ENCODE results near the gene LIPA. TPM values are rescaled to one million over a fixed set of nuclear protein-coding genes. Genes with fewer than 3 reads are reported as not detected.

LIPA gene
- total and polyA plus RNA-seq, 7 experiments from 2014 or later: 19.9 to 97.8 (median 49.1) TPM

DNA sequence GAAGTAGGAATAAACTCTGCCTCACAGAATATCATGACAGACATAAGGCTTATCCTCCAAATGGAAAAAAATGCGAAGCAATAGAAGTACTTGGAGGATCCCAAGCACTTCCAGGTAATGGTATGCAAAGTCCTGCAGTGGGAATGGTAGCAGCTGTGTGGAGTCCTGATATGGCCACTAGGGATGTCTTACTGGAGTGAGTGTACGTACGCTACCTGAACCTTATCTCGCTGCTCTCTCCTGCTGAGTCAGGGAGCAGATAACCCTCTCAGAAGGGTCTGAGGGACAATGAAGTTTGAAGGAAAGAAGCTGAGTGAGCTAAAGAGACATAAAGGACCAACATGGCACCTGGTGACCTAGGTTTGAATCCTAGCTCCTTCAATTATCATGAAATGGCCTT, 86.7 kb downstream of the LIPA start:
- ATAC-seq (no peak), DNase-seq (no peak)
- H3K4me3 ChIP-seq (ENCODE audit: low read length): no peak overlapping the region
- ChIA-PET POLR2A (no interaction called here), CTCF (no interaction called here)
- Mint-ChIP-seq H3K9me3 (no peaks in the 10 kb centered on the region), H3K36me3 (peaks cover 0 to 6% (median 0%) of the 10 kb centered on the region in 5 donors), H3K4me3 (peak overlapping the region in 1 of 10 donors; percentile 39), H3K27ac (peak overlapping the region in 3 of 9 donors; percentile 54 to 77 (median 65)), H3K4me1 (peaks cover 7 to 25% (median 18%) of the 10 kb centered on the region in 7 donors), H3K27me3 (peaks cover 3 to 57% (median 6%) of the 10 kb centered on the region in 5 donors)
- H3K27ac ChIP-seq (ENCODE audit: low read depth, low read length): no peak overlapping the region
- H3K9me3 ChIP-seq (ENCODE audit: control insufficient read depth in 2 of 3, low read length in 3 of 3): no peaks in the 10 kb centered on the region
- peaks cover 5 to 8% of the 10 kb centered on the region in 2 donors for H3K4me1 ChIP-seq (ENCODE audit: control insufficient read depth in 2 of 2, insufficient read depth in 2 of 2, low read length in 2 of 2)
- no peaks in the 10 kb centered on the region for H3K36me3 ChIP-seq (ENCODE audit: control insufficient read depth in 2 of 3, insufficient read depth in 3 of 3, low read length in 3 of 3)
- no peaks in the 10 kb centered on the region for H3K27me3 ChIP-seq (ENCODE audit: control insufficient read depth in 2 of 2, insufficient read depth in 2 of 2, low read length in 2 of 2)
- intact Hi-C loops (cut with micrococcal nuclease): loop anchor here in 1 of 2 donors (2.0 kb wide), 1 partner anchor 42 kb away; the partner anchor contains the start of gene CH25H

- H3K36me3 ChIP-seq (ENCODE audit: control insufficient read depth in 2 of 3, insufficient read depth in 3 of 3, low read length in 3 of 3): no peaks in the 10 kb centered on the region
- Mint-ChIP-seq H3K4me1 (peaks cover 7 to 25% (median 18%) of the 10 kb centered on the region in 7 donors), H3K27ac (peak overlapping the region; percentile 40 to 86 (median 74)), H3K36me3 (peaks cover 0 to 6% (median 0%) of the 10 kb centered on the region in 5 donors), H3K4me3 (peak overlapping the region; percentile 26 to 83 (median 80)), H3K9me3 (no peaks in the 10 kb centered on the region), H3K27me3 (peaks cover 3 to 55% (median 6%) of the 10 kb centered on the region in 5 donors)
- CTCF ChIA-PET: no interaction called here
- H3K4me1 ChIP-seq (ENCODE audit: control insufficient read depth in 2 of 2, insufficient read depth in 2 of 2, low read length in 2 of 2): peaks cover 5 to 8% of the 10 kb centered on the region in 2 donors
- intact Hi-C loops (cut with micrococcal nuclease): loop anchor here in 1 of 2 donors (2.0 kb wide), 1 partner anchor 43 kb away; the partner anchor contains the start of gene CH25H
- ATAC-seq: peak; percentile 59
- peak in 3 of 9 donors; percentile 4 to 22 (median 8) for DNase-seq
- H3K27me3 ChIP-seq (ENCODE audit: control insufficient read depth in 2 of 2, insufficient read depth in 2 of 2, low read length in 2 of 2): no peaks in the 10 kb centered on the region
- peak overlapping the region; percentile 39 for H3K4me3 ChIP-seq (ENCODE audit: low read length)
- H3K9me3 ChIP-seq (ENCODE audit: control insufficient read depth in 2 of 3, low read length in 3 of 3): no peaks in the 10 kb centered on the region
- POLR2A ChIA-PET: no interaction called here
- H3K27ac ChIP-seq (ENCODE audit: low read depth, low read length): no peak overlapping the region
Measured at GRCh38 chr10:89164080-89164479, 87.5 kb downstream of the LIPA start.

Other genes with a start within 250 kb of the LIPA start
- under 1 TPM in 1 of 5 experiments, not detected in 4; 0.34 TPM for gene CH25H, start 44.5 kb downstream of the LIPA start, total RNA-seq
- under 1 TPM in 1 of 2 donors, not detected in 1; 0.11 TPM for gene CH25H, start 44.5 kb downstream of the LIPA start, polyA plus RNA-seq
- 10 to 100 TPM in 1 of 5 experiments, 1 to 10 TPM in 4; 6.0 to 16.4 (median 8.4) TPM for gene IFIT2, start 50.3 kb upstream of the LIPA start, total RNA-seq
- 1 to 10 TPM; 4.4 to 9.9 TPM for gene IFIT2, start 50.3 kb upstream of the LIPA start, polyA plus RNA-seq
- gene IFIT3, start 76.2 kb upstream of the LIPA start, total RNA-seq: 10 to 100 TPM in 1 of 5 experiments, 1 to 10 TPM in 4; 1.8 to 22.3 (median 3.2) TPM
- gene IFIT3, start 76.2 kb upstream of the LIPA start, polyA plus RNA-seq: 10 to 100 TPM in 1 of 2 donors, 1 to 10 TPM in 1; 4.1 to 13.1 TPM
- not detected for gene IFIT1B, start 126.3 kb upstream of the LIPA start, total RNA-seq
- under 1 TPM in 1 of 2 donors, not detected in 1; 0.44 TPM for gene IFIT1B, start 126.3 kb upstream of the LIPA start, polyA plus RNA-seq
- 10 to 100 TPM in 1 of 5 experiments, 1 to 10 TPM in 4; 1.7 to 15.7 (median 6.5) TPM for gene IFIT1, start 140.8 kb upstream of the LIPA start, total RNA-seq
- 10 to 100 TPM in 1 of 2 donors, 1 to 10 TPM in 1; 4.7 to 16.5 TPM for gene IFIT1, start 140.8 kb upstream of the LIPA start, polyA plus RNA-seq
- gene IFIT5, start 162.8 kb upstream of the LIPA start, total RNA-seq: 10 to 100 TPM; 13.1 to 34.0 (median 24.8) TPM
- 10 to 100 TPM; 13.0 to 15.1 TPM for gene IFIT5, start 162.8 kb upstream of the LIPA start, polyA plus RNA-seq